K562 (cell line): ENCODE results near the gene UTS2R. TPM values are rescaled to one million over a fixed set of nuclear protein-coding genes. Genes with fewer than 3 reads are reported as not detected.

Experiments used
- polyA plus RNA-seq, 8 experiments: library from polyadenylated mRNA; depleted of rRNA in 4 of 8; stranded (reverse) in 5 of 8; unstranded in 3 of 8; fragments of >200 nt; fragmentation: Nextera tagmentation in 2 of 8; fragmentation: Illumina TruSeq in 1 of 8; extraction: Ambion mirVana in 2 of 8; extraction: Trizol in 1 of 8; gene quantifications; 2 replicates each; pipeline versions ENCODE4 v1.2.1 to v1.2.3, GENCODE V29; 2011 to 2014; ENCODE audit warnings: inconsistent platforms in 1 of 8, missing spikeins in 1 of 8
- small RNA-seq: library from RNA; depleted of rRNA; stranded (forward); fragments of <200 nt; gene quantifications from one replicate; pipeline ENCODE3, GENCODE V24; 2014
- total RNA-seq, 7 experiments: library from RNA; depleted of rRNA in 6 of 7; stranded (reverse); fragments of >200 nt in 6 of 7; fragmentation: Illumina TruSeq in 2 of 7; extraction: Trizol in 2 of 7; gene quantifications; 2 replicates each; pipeline versions ENCODE4 v1.2.1 to v1.2.3, GENCODE V29; 2011 to 2021; ENCODE audit warnings: low replicate concordance in 1 of 7

Gene UTS2R
- total and polyA plus RNA-seq, 9 of the 15 experiments (the other 6 are each of a cell fraction or from before 2014, with no cell fraction given) = 0.22 TPM; not detected in 8

Small RNA genes lying within 50 kb of the gene (small RNA-seq; reads per million reads assigned to genes)
- gene RF00019 = not detected

Other genes with a start within 250 kb of the UTS2R start
Only the 7 nearest of the 11 such genes appear.
- not detected in 2 replicates for gene CD7, start 54.2 kb upstream of the UTS2R start, total RNA-seq (2014; rRNA removed)
- not detected in 2 replicates for gene CD7, start 54.2 kb upstream of the UTS2R start, total RNA-seq (2014; rRNA removed; fragmentation: Illumina TruSeq; extraction: Trizol)
- not detected in 2 replicates for gene CD7, start 54.2 kb upstream of the UTS2R start, total RNA-seq (2015; rRNA removed; fragmentation: Illumina TruSeq; extraction: Trizol)
- gene CD7, start 54.2 kb upstream of the UTS2R start, total RNA-seq (2021) = 0.18 and 0.35 TPM in 2 replicates
- 0.21 and 0.85 TPM in 2 replicates for gene CD7, start 54.2 kb upstream of the UTS2R start, polyA plus RNA-seq (2011; rRNA removed)
- gene CD7, start 54.2 kb upstream of the UTS2R start, polyA plus RNA-seq (2014; fragmentation: Illumina TruSeq; extraction: Trizol) = not detected in 2 replicates
- not detected for gene CD7, start 54.2 kb upstream of the UTS2R start, polyA plus RNA-seq (2014; fragmentation: Nextera tagmentation; extraction: Ambion mirVana)
- gene CD7, start 54.2 kb upstream of the UTS2R start, polyA plus RNA-seq (2014; rRNA removed) = not detected in 2 replicates
- 0.18 TPM in 1 of 2 replicates, not detected in the other for gene SECTM1, start 38.0 kb upstream of the UTS2R start, total RNA-seq (2014; rRNA removed)
- gene SECTM1, start 38.0 kb upstream of the UTS2R start, total RNA-seq (2014; rRNA removed; fragmentation: Illumina TruSeq; extraction: Trizol) = not detected in 2 replicates
- not detected in 2 replicates for gene SECTM1, start 38.0 kb upstream of the UTS2R start, total RNA-seq (2015; rRNA removed; fragmentation: Illumina TruSeq; extraction: Trizol)
- gene SECTM1, start 38.0 kb upstream of the UTS2R start, total RNA-seq (2021) = 0.11 TPM in 1 of 2 replicates, not detected in the other
- 0.19 and 0.46 TPM in 2 replicates for gene SECTM1, start 38.0 kb upstream of the UTS2R start, polyA plus RNA-seq (2011; rRNA removed)
- 0.15 TPM in 1 of 2 replicates, not detected in the other for gene SECTM1, start 38.0 kb upstream of the UTS2R start, polyA plus RNA-seq (2014; fragmentation: Illumina TruSeq; extraction: Trizol)
- not detected for gene SECTM1, start 38.0 kb upstream of the UTS2R start, polyA plus RNA-seq (2014; fragmentation: Nextera tagmentation; extraction: Ambion mirVana)
- gene SECTM1, start 38.0 kb upstream of the UTS2R start, polyA plus RNA-seq (2014; rRNA removed) = not detected in 2 replicates
- 1.6 and 2.4 TPM in 2 replicates for gene TEX19, start 12.5 kb upstream of the UTS2R start, total RNA-seq (2014; rRNA removed)
- gene TEX19, start 12.5 kb upstream of the UTS2R start, total RNA-seq (2014; rRNA removed; fragmentation: Illumina TruSeq; extraction: Trizol) = 0.93 and 1.4 TPM in 2 replicates
- 1.6 and 2.0 TPM in 2 replicates for gene TEX19, start 12.5 kb upstream of the UTS2R start, total RNA-seq (2015; rRNA removed; fragmentation: Illumina TruSeq; extraction: Trizol)
- 1.4 and 2.1 TPM in 2 replicates for gene TEX19, start 12.5 kb upstream of the UTS2R start, total RNA-seq (2021)
- 3.6 and 4.9 TPM in 2 replicates for gene TEX19, start 12.5 kb upstream of the UTS2R start, polyA plus RNA-seq (2011; rRNA removed)
- gene TEX19, start 12.5 kb upstream of the UTS2R start, polyA plus RNA-seq (2014; fragmentation: Illumina TruSeq; extraction: Trizol) = 1.9 and 2.3 TPM in 2 replicates
- gene TEX19, start 12.5 kb upstream of the UTS2R start, polyA plus RNA-seq (2014; fragmentation: Nextera tagmentation; extraction: Ambion mirVana) = under 1 TPM; 0.10 to 0.57 TPM
- 1.9 and 2.2 TPM in 2 replicates for gene TEX19, start 12.5 kb upstream of the UTS2R start, polyA plus RNA-seq (2014; rRNA removed)
- gene HEXD, start 46.6 kb downstream of the UTS2R start, total RNA-seq (2014; rRNA removed) = 10.5 and 12.3 TPM in 2 replicates
- 5.3 and 6.7 TPM in 2 replicates for gene HEXD, start 46.6 kb downstream of the UTS2R start, total RNA-seq (2014; rRNA removed; fragmentation: Illumina TruSeq; extraction: Trizol)
- gene HEXD, start 46.6 kb downstream of the UTS2R start, total RNA-seq (2015; rRNA removed; fragmentation: Illumina TruSeq; extraction: Trizol) = 8.3 and 10.0 TPM in 2 replicates
- 16.9 and 17.5 TPM in 2 replicates for gene HEXD, start 46.6 kb downstream of the UTS2R start, total RNA-seq (2021)
- gene HEXD, start 46.6 kb downstream of the UTS2R start, polyA plus RNA-seq (2011; rRNA removed) = 20.0 and 22.3 TPM in 2 replicates
- 8.7 and 10.9 TPM in 2 replicates for gene HEXD, start 46.6 kb downstream of the UTS2R start, polyA plus RNA-seq (2014; fragmentation: Illumina TruSeq; extraction: Trizol)
- gene HEXD, start 46.6 kb downstream of the UTS2R start, polyA plus RNA-seq (2014; fragmentation: Nextera tagmentation; extraction: Ambion mirVana) = 1 to 10 TPM; 1.0 TPM
- 21.9 and 25.3 TPM in 2 replicates for gene HEXD, start 46.6 kb downstream of the UTS2R start, polyA plus RNA-seq (2014; rRNA removed)
- 34.7 and 44.7 TPM in 2 replicates for gene OGFOD3, start 46.8 kb downstream of the UTS2R start, total RNA-seq (2014; rRNA removed)
- gene OGFOD3, start 46.8 kb downstream of the UTS2R start, total RNA-seq (2014; rRNA removed; fragmentation: Illumina TruSeq; extraction: Trizol) = 8.9 and 12.3 TPM in 2 replicates
- 18.0 and 18.9 TPM in 2 replicates for gene OGFOD3, start 46.8 kb downstream of the UTS2R start, total RNA-seq (2015; rRNA removed; fragmentation: Illumina TruSeq; extraction: Trizol)
- 40.5 and 43.6 TPM in 2 replicates for gene OGFOD3, start 46.8 kb downstream of the UTS2R start, total RNA-seq (2021)
- 23.8 and 31.8 TPM in 2 replicates for gene OGFOD3, start 46.8 kb downstream of the UTS2R start, polyA plus RNA-seq (2011; rRNA removed)
- 18.3 and 23.3 TPM in 2 replicates for gene OGFOD3, start 46.8 kb downstream of the UTS2R start, polyA plus RNA-seq (2014; fragmentation: Illumina TruSeq; extraction: Trizol)
- 1 to 10 TPM in 1 of 2 experiments, under 1 TPM in 1; 0.69 to 1.8 TPM for gene OGFOD3, start 46.8 kb downstream of the UTS2R start, polyA plus RNA-seq (2014; fragmentation: Nextera tagmentation; extraction: Ambion mirVana)
- gene OGFOD3, start 46.8 kb downstream of the UTS2R start, polyA plus RNA-seq (2014; rRNA removed) = 33.3 and 34.5 TPM in 2 replicates
- 51.8 and 54.5 TPM in 2 replicates for gene CYBC1, start 79.0 kb downstream of the UTS2R start, total RNA-seq (2014; rRNA removed)
- gene CYBC1, start 79.0 kb downstream of the UTS2R start, total RNA-seq (2014; rRNA removed; fragmentation: Illumina TruSeq; extraction: Trizol) = 29.5 and 35.8 TPM in 2 replicates
- gene CYBC1, start 79.0 kb downstream of the UTS2R start, total RNA-seq (2015; rRNA removed; fragmentation: Illumina TruSeq; extraction: Trizol) = 47.8 and 50.1 TPM in 2 replicates
- gene CYBC1, start 79.0 kb downstream of the UTS2R start, total RNA-seq (2021) = 71.4 and 71.8 TPM in 2 replicates
- gene CYBC1, start 79.0 kb downstream of the UTS2R start, polyA plus RNA-seq (2011; rRNA removed) = 49.9 TPM in 2 replicates
- 68.5 and 74.8 TPM in 2 replicates for gene CYBC1, start 79.0 kb downstream of the UTS2R start, polyA plus RNA-seq (2014; fragmentation: Illumina TruSeq; extraction: Trizol)
- 1 to 10 TPM; 1.3 to 3.8 TPM for gene CYBC1, start 79.0 kb downstream of the UTS2R start, polyA plus RNA-seq (2014; fragmentation: Nextera tagmentation; extraction: Ambion mirVana)
- 64.3 and 64.8 TPM in 2 replicates for gene CYBC1, start 79.0 kb downstream of the UTS2R start, polyA plus RNA-seq (2014; rRNA removed)
- 132 and 145 TPM in 2 replicates for gene NARF, start 87.0 kb downstream of the UTS2R start, total RNA-seq (2014; rRNA removed)
- gene NARF, start 87.0 kb downstream of the UTS2R start, total RNA-seq (2014; rRNA removed; fragmentation: Illumina TruSeq; extraction: Trizol) = 101 and 104 TPM in 2 replicates
- gene NARF, start 87.0 kb downstream of the UTS2R start, total RNA-seq (2015; rRNA removed; fragmentation: Illumina TruSeq; extraction: Trizol) = 84.1 and 89.0 TPM in 2 replicates
- 272 and 273 TPM in 2 replicates for gene NARF, start 87.0 kb downstream of the UTS2R start, total RNA-seq (2021)
- 396 and 423 TPM in 2 replicates for gene NARF, start 87.0 kb downstream of the UTS2R start, polyA plus RNA-seq (2011; rRNA removed)
- 218 and 257 TPM in 2 replicates for gene NARF, start 87.0 kb downstream of the UTS2R start, polyA plus RNA-seq (2014; fragmentation: Illumina TruSeq; extraction: Trizol)
- gene NARF, start 87.0 kb downstream of the UTS2R start, polyA plus RNA-seq (2014; fragmentation: Nextera tagmentation; extraction: Ambion mirVana) = 100 to 1,000 TPM in 1 of 2 experiments, 10 to 100 TPM in 1; 60.4 to 114 TPM
- 250 and 261 TPM in 2 replicates for gene NARF, start 87.0 kb downstream of the UTS2R start, polyA plus RNA-seq (2014; rRNA removed)